ENCODE results near the gene FOXP1. TPM values are rescaled to one million over a fixed set of nuclear protein-coding genes. Genes with fewer than 3 reads are reported as not detected.

The FOXP1 gene
- total RNA-seq, 2 donors from 2014 or later: 41.7 to 94.3 TPM

GRCh38 chr3:71080517-71081083, 502.9 kb downstream of the FOXP1 start:
- 94 to 95% methylated on average over 4 of the region's 4 CpGs for WGBS, 2 experiments (ENCODE audit: insufficient coverage in 1 of 2, insufficient read length in 1 of 2)
- peaks cover 5% of the 10 kb centered on the region for H3K36me3 Mint-ChIP-seq (ENCODE audit: low read depth)
- DNase-seq: no peak
- Histone ChIP-seq H3K9me3 (ENCODE audit: control insufficient read depth, low read length) (no peaks in the 10 kb centered on the region), H3K9ac (ENCODE audit: extremely low read depth, low read length, poor library complexity, severe bottlenecking) (no peak overlapping the region), H3K27ac (ENCODE audit: low read depth, low read length) (no peak overlapping the region), H3K4me3 (ENCODE audit: low read length) (no peak overlapping the region), H3K27me3 (ENCODE audit: control insufficient read depth, insufficient read depth, low read length, poor library complexity, severe bottlenecking) (no peaks in the 10 kb centered on the region), H3K4me1 (ENCODE audit: control insufficient read depth, insufficient read depth, low read length) (no peaks in the 10 kb centered on the region), H3K36me3 (ENCODE audit: control insufficient read depth, insufficient read depth, low read length) (no peaks in the 10 kb centered on the region)
- no peak overlapping the region for H3K4me3 Mint-ChIP-seq
- H3K4me1 Mint-ChIP-seq: peaks cover 19% of the 10 kb centered on the region
- no peak for TF ChIP-seq CTCF (conservative IDR thresholded peaks at IDR 0.05)
- no peaks in the 10 kb centered on the region for H3K27me3 Mint-ChIP-seq (ENCODE audit: insufficient read depth)
- no peaks in the 10 kb centered on the region for H3K9me3 Mint-ChIP-seq
- no peak overlapping the region for H3K27ac Mint-ChIP-seq

- Mint-ChIP-seq H3K27ac (no peak overlapping the region), H3K9me3 (no peaks in the 10 kb centered on the region), H3K27me3 (ENCODE audit: insufficient read depth) (no peaks in the 10 kb centered on the region), H3K36me3 (ENCODE audit: low read depth) (peaks cover 5% of the 10 kb centered on the region), H3K4me3 (no peak overlapping the region), H3K4me1 (peaks cover 20% of the 10 kb centered on the region)
- H3K9me3 ChIP-seq (ENCODE audit: control insufficient read depth, low read length): no peaks in the 10 kb centered on the region
- DNase-seq: no peak
- no peak overlapping the region for H3K4me3 ChIP-seq (ENCODE audit: low read length)
- 52 to 88% methylated on average over 3 to 8 of the region's 8 CpGs for WGBS, 2 experiments (ENCODE audit: insufficient coverage in 1 of 2, insufficient read length in 1 of 2)
- H3K4me1 ChIP-seq (ENCODE audit: control insufficient read depth, insufficient read depth, low read length): no peaks in the 10 kb centered on the region
- H3K36me3 ChIP-seq (ENCODE audit: control insufficient read depth, insufficient read depth, low read length): no peaks in the 10 kb centered on the region
- H3K27me3 ChIP-seq (ENCODE audit: control insufficient read depth, insufficient read depth, low read length, poor library complexity, severe bottlenecking): no peaks in the 10 kb centered on the region
- no peak overlapping the region for H3K27ac ChIP-seq (ENCODE audit: low read depth, low read length)
- no peak overlapping the region for H3K9ac ChIP-seq (ENCODE audit: extremely low read depth, low read length, poor library complexity, severe bottlenecking)
- no peak for TF ChIP-seq CTCF (conservative IDR thresholded peaks at IDR 0.05)
These were observed 504.6 kb downstream of the FOXP1 start for GRCh38 chr3:71078723-71079525.

- TF ChIP-seq CTCF (conservative IDR thresholded peaks at IDR 0.05): no peak
- Mint-ChIP-seq H3K4me1 (peaks cover 21% of the 10 kb centered on the region), H3K9me3 (no peaks in the 10 kb centered on the region), H3K27me3 (ENCODE audit: insufficient read depth) (no peaks in the 10 kb centered on the region), H3K36me3 (ENCODE audit: low read depth) (peaks cover 6% of the 10 kb centered on the region), H3K27ac (no peak overlapping the region), H3K4me3 (no peak overlapping the region)
- Histone ChIP-seq H3K4me1 (ENCODE audit: control insufficient read depth, insufficient read depth, low read length) (peaks cover 4% of the 10 kb centered on the region), H3K27ac (ENCODE audit: low read depth, low read length) (no peak overlapping the region), H3K27me3 (ENCODE audit: control insufficient read depth, insufficient read depth, low read length, poor library complexity, severe bottlenecking) (no peaks in the 10 kb centered on the region), H3K4me3 (ENCODE audit: low read length) (no peak overlapping the region), H3K9me3 (ENCODE audit: control insufficient read depth, low read length) (no peaks in the 10 kb centered on the region), H3K36me3 (ENCODE audit: control insufficient read depth, insufficient read depth, low read length) (no peaks in the 10 kb centered on the region), H3K9ac (ENCODE audit: extremely low read depth, low read length, poor library complexity, severe bottlenecking) (no peak overlapping the region)
- no peak for DNase-seq
- WGBS, 2 experiments (ENCODE audit: insufficient coverage in 1 of 2, insufficient read length in 1 of 2): 89 to 100% methylated on average over 1 to 2 of the region's 3 CpGs
These were observed 505.3 kb downstream of the FOXP1 start for GRCh38 chr3:71078199-71078598.
